Right lung (tissue), 5 donors: Measurements from ENCODE around the gene LAMC1. TPM values are rescaled to one million over a fixed set of nuclear protein-coding genes. Genes with fewer than 3 reads are reported as not detected.

Experiments
- DNase-seq, 2 donors: peaks; one replicate each; pipeline ENCODE4 v3.0.0-alpha.2; 2013
- polyA plus RNA-seq, 5 donors: library from polyadenylated mRNA; unstranded; fragments of 120-200 nt; gene quantifications; one replicate each; pipeline versions ENCODE4 v1.2.1 to v1.2.3, GENCODE V29; 2013; ENCODE audit warnings: inconsistent platforms in 1 of 5, low replicate concordance in 1 of 5; ENCODE audit not compliant: insufficient read length in 5 of 5, insufficient read depth in 1 of 5

LAMC1 gene
- polyA plus RNA-seq, 5 donors: 228 to 378 (median 319) TPM

DNA sequence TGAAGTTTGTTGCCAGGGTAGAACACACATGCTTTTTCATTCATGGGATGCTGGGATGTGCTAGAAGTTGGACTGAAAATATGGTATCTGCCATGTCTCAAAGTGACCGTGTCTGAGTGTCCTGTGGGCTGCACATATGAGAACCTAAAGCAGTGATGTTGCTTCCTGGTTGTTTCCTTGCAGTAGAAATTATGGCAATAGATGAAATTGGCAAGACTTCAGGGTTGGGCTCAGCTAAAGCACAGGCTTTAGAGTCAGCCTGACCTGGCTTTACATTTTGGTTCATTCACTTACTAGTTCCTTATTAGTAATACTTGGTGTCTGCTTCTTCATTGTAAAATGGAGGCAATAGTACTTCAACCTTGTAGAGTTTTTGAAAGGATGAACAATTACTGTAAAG is 165.0 kb downstream of the LAMC1 start:
- DNase-seq: no peak

DNA sequence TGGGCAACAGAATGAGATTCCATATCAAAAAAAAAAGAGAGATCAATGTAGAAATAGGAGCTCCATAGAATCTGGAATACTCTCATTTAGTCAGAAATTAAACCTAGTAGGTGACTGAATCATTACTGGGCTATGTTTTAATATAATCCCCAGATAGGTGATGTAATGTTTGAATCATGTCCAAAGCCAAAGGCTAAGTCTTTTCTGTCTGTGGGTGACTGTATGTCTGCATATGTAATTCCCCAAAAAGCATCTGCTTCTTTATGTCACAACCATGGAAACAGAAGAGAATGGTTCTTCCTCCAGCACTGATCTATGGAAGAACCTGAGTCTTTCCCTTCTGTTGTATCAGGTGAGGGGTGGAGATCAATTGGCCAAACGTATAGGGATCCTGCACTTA is 168.6 kb downstream of the LAMC1 start:
- no peak for DNase-seq

- no peak for DNase-seq
Observed at GRCh38 chr1:183193963-183194525, 170.8 kb downstream of the LAMC1 start.

DNA sequence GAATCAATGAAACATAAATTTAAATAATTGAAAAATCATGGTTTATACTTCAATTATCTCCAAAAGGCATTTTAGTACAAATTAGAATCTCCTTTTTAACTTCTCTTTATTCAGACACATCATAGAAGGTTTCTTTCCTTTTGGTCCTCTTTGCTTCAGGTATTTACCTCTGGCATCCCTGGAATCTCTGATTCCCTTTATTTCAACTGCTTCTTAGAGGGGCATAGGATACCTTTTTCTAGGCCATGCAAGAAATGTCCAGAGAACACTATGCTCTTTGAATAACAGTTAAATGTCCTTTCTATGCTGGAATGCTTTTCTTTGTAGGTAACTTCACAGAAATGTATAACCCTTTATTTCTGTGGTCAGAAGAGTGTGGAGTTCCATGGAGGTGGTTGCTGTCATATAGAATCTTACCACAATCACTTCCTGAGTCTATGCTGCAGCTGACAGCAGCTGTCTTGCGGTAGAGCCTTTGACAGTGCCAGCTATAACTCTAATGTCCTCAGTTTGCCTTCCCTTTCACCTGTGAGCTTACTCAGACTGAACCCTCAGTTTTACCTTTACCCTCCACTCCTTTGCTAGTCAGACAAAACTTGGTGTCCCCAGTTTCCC is 171.4 kb downstream of the LAMC1 start:
- no peak for DNase-seq

- no peak for DNase-seq
Observed at GRCh38 chr1:183195142-183195574, 171.9 kb downstream of the LAMC1 start.

Other genes with a start within 250 kb of the LAMC1 start
- 10 to 100 TPM in 1 of 5 donors, 1 to 10 TPM in 4; 5.2 to 10.6 (median 8.5) TPM for gene NPL, start 233.6 kb upstream of the LAMC1 start, polyA plus RNA-seq
- gene DHX9, start 184.1 kb upstream of the LAMC1 start, polyA plus RNA-seq: 100 to 1,000 TPM; 218 to 266 (median 254) TPM
- under 1 TPM; 0.12 to 0.86 (median 0.45) TPM for gene SHCBP1L, start 70.3 kb upstream of the LAMC1 start, polyA plus RNA-seq
- 10 to 100 TPM; 33.0 to 61.1 (median 44.6) TPM for gene LAMC2, start 162.8 kb downstream of the LAMC1 start, polyA plus RNA-seq